Effector memory CD8-positive, alpha-beta T cell (primary cell): ENCODE data around the gene GARNL3.
A peak's percentile ranks its signal among the peaks of the same experiment; 100 is the strongest.

Source experiments
- ATAC-seq: fragments of 150-1000 bp; cut with Tn5 transposase; replicated peaks from 2 replicates; pipeline ENCODE4 v1.10.0; 2021; ENCODE audit warnings: mild to moderate bottlenecking, moderate library complexity
- DNase-seq, 3 experiments: peaks; one replicate each; pipeline ENCODE4 v3.0.0; 2021
- H3K27ac Mint-ChIP-seq, 2 donors: one replicate each; pipeline ENCODE4 v1.8.0; 2022; ENCODE audit warnings: mild to moderate bottlenecking in 2 of 2, mixed read lengths in 2 of 2, moderate library complexity in 2 of 2
- H3K27me3 Mint-ChIP-seq, 2 donors: one replicate each; pipeline ENCODE4 v1.8.0; 2022; ENCODE audit warnings: mixed read lengths in 2 of 2
- H3K36me3 Mint-ChIP-seq: one replicate; pipeline ENCODE4 v1.8.0; 2022; ENCODE audit warnings: mild to moderate bottlenecking, moderate library complexity, mixed read lengths; ENCODE audit not compliant: insufficient read depth
- H3K4me1 Mint-ChIP-seq, 2 donors: one replicate each; pipeline ENCODE4 v1.8.0; 2022; ENCODE audit warnings: low read depth in 2 of 2, mixed read lengths in 2 of 2
- H3K4me3 Mint-ChIP-seq, 2 donors: one replicate each; pipeline ENCODE4 v1.8.0; 2022; ENCODE audit warnings: mild to moderate bottlenecking in 2 of 2, mixed read lengths in 2 of 2, moderate library complexity in 2 of 2
- H3K9me3 Mint-ChIP-seq, 2 donors: one replicate each; pipeline ENCODE4 v1.8.0; 2022; ENCODE audit warnings: mixed read lengths in 2 of 2
- total RNA-seq, 9 experiments: gene quantifications; one replicate each; lab custom pipeline; 2026; lab: John Stamatoyannopoulos, UW

The GARNL3 gene
- total RNA-seq: 0.55 to 4.6 (median 1.7) reads per million in 9 experiments

GRCh38 chr9:127264462-127265219 is at the start of gene GARNL3:
GARNL3 (plus strand) TSS chr9:127264774; CDS start chr9:127264878, 104 bp downstream.
- no peaks in the 10 kb centered on the region for H3K36me3 Mint-ChIP-seq
- no peak within 1 kb of the TSS for H3K4me3 Mint-ChIP-seq
- ATAC-seq (no peak), DNase-seq (no peak)
- H3K27ac Mint-ChIP-seq: no peak within 1 kb of the TSS
- H3K9me3 Mint-ChIP-seq: no peaks in the 10 kb centered on the region
- no peaks in the 10 kb centered on the region for H3K27me3 Mint-ChIP-seq
- no peaks in the 10 kb centered on the region for H3K4me1 Mint-ChIP-seq

GRCh38 chr9:127215268-127216209 is 49.0 kb upstream of the GARNL3 start:
- Mint-ChIP-seq H3K27ac (no peak overlapping the region), H3K9me3 (no peaks in the 10 kb centered on the region), H3K36me3 (peaks cover 3% of the 10 kb centered on the region), H3K27me3 (no peaks in the 10 kb centered on the region), H3K4me3 (no peak overlapping the region), H3K4me1 (peaks cover 4 to 5% of the 10 kb centered on the region in 2 donors)
- no peak for ATAC-seq
- no peak for DNase-seq

GRCh38 chr9:127216210-127216887 is 48.2 kb upstream of the GARNL3 start:
- H3K27me3 Mint-ChIP-seq: no peaks in the 10 kb centered on the region
- ATAC-seq (no peak), DNase-seq (no peak)
- peaks cover 3% of the 10 kb centered on the region for H3K36me3 Mint-ChIP-seq
- no peak overlapping the region for H3K4me3 Mint-ChIP-seq
- H3K27ac Mint-ChIP-seq: no peak overlapping the region
- H3K4me1 Mint-ChIP-seq: peaks cover 4 to 5% of the 10 kb centered on the region in 2 donors
- no peaks in the 10 kb centered on the region for H3K9me3 Mint-ChIP-seq

GRCh38 chr9:127216888-127217217 is 47.7 kb upstream of the GARNL3 start:
- no peaks in the 10 kb centered on the region for H3K27me3 Mint-ChIP-seq
- no peak overlapping the region for H3K4me3 Mint-ChIP-seq
- DNase-seq (no peak), ATAC-seq (no peak)
- H3K36me3 Mint-ChIP-seq: no peaks in the 10 kb centered on the region
- H3K4me1 Mint-ChIP-seq: peaks cover 5 to 6% of the 10 kb centered on the region in 2 donors
- H3K9me3 Mint-ChIP-seq: no peaks in the 10 kb centered on the region
- no peak overlapping the region for H3K27ac Mint-ChIP-seq

- no peak for DNase-seq
- peaks cover 10 to 13% of the 10 kb centered on the region in 2 donors for H3K4me1 Mint-ChIP-seq
- no peak for ATAC-seq
- H3K4me3 Mint-ChIP-seq: no peak overlapping the region
- no peaks in the 10 kb centered on the region for H3K9me3 Mint-ChIP-seq
- H3K36me3 Mint-ChIP-seq: peaks cover 7% of the 10 kb centered on the region
- H3K27ac Mint-ChIP-seq: no peak overlapping the region
- H3K27me3 Mint-ChIP-seq: no peaks in the 10 kb centered on the region
Observed at GRCh38 chr9:127218818-127219217, 45.8 kb upstream of the GARNL3 start.

GRCh38 chr9:127219520-127219919 is 45.1 kb upstream of the GARNL3 start:
- no peak for ATAC-seq
- Mint-ChIP-seq H3K36me3 (peaks cover 14% of the 10 kb centered on the region), H3K27ac (no peak overlapping the region), H3K9me3 (no peaks in the 10 kb centered on the region), H3K4me3 (no peak overlapping the region), H3K4me1 (peaks cover 16 to 18% of the 10 kb centered on the region in 2 donors), H3K27me3 (no peaks in the 10 kb centered on the region)
- no peak for DNase-seq

- Mint-ChIP-seq H3K36me3 (peaks cover 35% of the 10 kb centered on the region), H3K27ac (no peak overlapping the region), H3K4me1 (peaks cover 22 to 25% of the 10 kb centered on the region in 2 donors), H3K9me3 (no peaks in the 10 kb centered on the region), H3K27me3 (no peaks in the 10 kb centered on the region), H3K4me3 (no peak overlapping the region)
- DNase-seq: no peak
- ATAC-seq: no peak
Observed at GRCh38 chr9:127221695-127222094, 42.9 kb upstream of the GARNL3 start.

GRCh38 chr9:127222388-127223095 is 42.0 kb upstream of the GARNL3 start:
- Mint-ChIP-seq H3K27me3 (no peaks in the 10 kb centered on the region), H3K36me3 (peaks cover 40% of the 10 kb centered on the region), H3K4me3 (peak overlapping the region in 1 of 2 donors; percentile 5), H3K4me1 (peaks cover 22 to 25% of the 10 kb centered on the region in 2 donors), H3K9me3 (no peaks in the 10 kb centered on the region), H3K27ac (peak overlapping the region in 1 of 2 donors; percentile 71)
- ATAC-seq (no peak), DNase-seq (no peak)

GRCh38 chr9:127223266-127223665 is 41.3 kb upstream of the GARNL3 start:
- peak overlapping the region in 1 of 2 donors; percentile 71 for H3K27ac Mint-ChIP-seq
- peak overlapping the region; percentile 5 to 11 for H3K4me3 Mint-ChIP-seq
- no peak for DNase-seq
- no peaks in the 10 kb centered on the region for H3K9me3 Mint-ChIP-seq
- peaks cover 22 to 25% of the 10 kb centered on the region in 2 donors for H3K4me1 Mint-ChIP-seq
- no peak for ATAC-seq
- peaks cover 40% of the 10 kb centered on the region for H3K36me3 Mint-ChIP-seq
- no peaks in the 10 kb centered on the region for H3K27me3 Mint-ChIP-seq

GRCh38 chr9:127223810-127224177 is 40.8 kb upstream of the GARNL3 start:
- DNase-seq: no peak
- no peaks in the 10 kb centered on the region for H3K9me3 Mint-ChIP-seq
- ATAC-seq: peak; percentile 0

GRCh38 chr9:127224178-127224882 is 40.2 kb upstream of the GARNL3 start:
- Mint-ChIP-seq H3K4me3 (peak overlapping the region; percentile 89 to 90), H3K27ac (peak overlapping the region; percentile 95 to 97)

More at GRCh38 chr9:127223810-127224177, 40.8 kb upstream of the GARNL3 start:
- no peaks in the 10 kb centered on the region for H3K27me3 Mint-ChIP-seq
- peaks cover 40% of the 10 kb centered on the region for H3K36me3 Mint-ChIP-seq
- peak overlapping the region; percentile 95 to 97 for H3K27ac Mint-ChIP-seq
- peak overlapping the region; percentile 89 to 90 for H3K4me3 Mint-ChIP-seq
- H3K4me1 Mint-ChIP-seq: peaks cover 22 to 25% of the 10 kb centered on the region in 2 donors

More at GRCh38 chr9:127224178-127224882, 40.2 kb upstream of the GARNL3 start:
- Mint-ChIP-seq H3K27me3 (no peaks in the 10 kb centered on the region), H3K9me3 (no peaks in the 10 kb centered on the region), H3K36me3 (peaks cover 40% of the 10 kb centered on the region), H3K4me1 (peaks cover 22 to 25% of the 10 kb centered on the region in 2 donors)
- peak; percentile 89 to 91 (median 90) for DNase-seq
- ATAC-seq: peak; percentile 73
